ENCODE results near the gene P4HB.

P4HB gene

DNA sequence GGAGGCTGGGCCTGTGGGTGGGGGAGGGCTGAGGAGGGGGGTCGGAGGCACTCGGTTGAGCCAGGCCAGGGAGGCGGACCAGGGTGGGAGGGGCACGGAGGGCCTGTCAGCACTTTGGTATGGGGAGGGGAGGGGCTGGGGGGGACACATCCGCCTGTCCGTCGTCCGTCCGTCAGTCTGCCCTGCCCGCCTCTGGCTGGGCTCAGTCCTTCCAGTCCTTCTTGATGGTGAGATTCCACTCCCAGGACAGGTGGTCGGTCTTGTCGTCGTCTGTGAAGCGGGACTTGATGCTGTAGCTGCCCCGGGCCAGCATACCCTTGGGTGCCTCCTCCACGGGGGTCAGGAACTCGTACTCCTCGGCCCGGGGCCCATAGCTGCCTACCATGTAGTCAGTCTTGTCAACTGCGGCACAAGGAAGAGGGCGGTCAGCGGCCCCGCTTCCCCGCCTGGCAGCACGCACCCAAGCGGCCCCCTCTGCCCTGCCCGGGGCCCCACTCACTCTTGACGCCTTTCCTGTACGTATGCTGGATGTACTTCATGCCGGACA is 8.4 kb upstream of the P4HB start:
- DNase-seq (ENCODE audit: low read depth in 2 of 2), result peak; percentile 61 to 66

DNA sequence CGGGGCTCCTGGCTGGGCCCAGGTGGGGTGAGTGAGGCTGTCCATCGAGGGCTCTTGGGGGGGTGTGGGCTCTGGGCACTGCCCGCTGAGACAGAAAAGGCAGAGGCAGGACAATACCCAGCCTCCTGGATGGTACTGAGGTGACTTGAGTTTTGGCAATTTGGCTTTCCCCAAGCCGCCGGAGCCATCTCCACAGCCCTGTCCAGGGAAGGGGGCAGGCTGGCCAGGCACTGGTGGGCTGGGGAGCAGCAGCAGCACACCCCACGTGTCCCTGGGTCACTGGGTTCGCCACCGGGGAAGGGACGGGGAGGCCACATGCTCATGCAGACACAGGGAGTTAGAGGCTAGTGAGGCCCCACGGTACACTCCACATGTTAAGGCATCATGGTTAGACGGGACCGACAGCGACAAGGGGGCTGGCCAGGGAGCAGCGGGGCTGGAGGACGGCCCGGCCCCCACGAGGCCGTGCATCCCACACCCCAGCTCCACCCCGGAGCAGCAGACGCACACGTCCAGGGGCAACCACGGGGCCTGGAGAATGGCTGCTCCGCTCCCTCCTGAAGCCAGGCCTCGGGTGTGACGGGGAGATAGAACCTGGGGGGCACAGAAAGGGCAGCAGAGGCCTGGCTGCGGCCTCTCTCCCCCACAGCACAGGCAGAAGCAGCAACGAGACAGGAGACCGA is 7.8 kb upstream of the P4HB start:
- DNase-seq (ENCODE audit: low read depth in 2 of 2), result no peak

DNA sequence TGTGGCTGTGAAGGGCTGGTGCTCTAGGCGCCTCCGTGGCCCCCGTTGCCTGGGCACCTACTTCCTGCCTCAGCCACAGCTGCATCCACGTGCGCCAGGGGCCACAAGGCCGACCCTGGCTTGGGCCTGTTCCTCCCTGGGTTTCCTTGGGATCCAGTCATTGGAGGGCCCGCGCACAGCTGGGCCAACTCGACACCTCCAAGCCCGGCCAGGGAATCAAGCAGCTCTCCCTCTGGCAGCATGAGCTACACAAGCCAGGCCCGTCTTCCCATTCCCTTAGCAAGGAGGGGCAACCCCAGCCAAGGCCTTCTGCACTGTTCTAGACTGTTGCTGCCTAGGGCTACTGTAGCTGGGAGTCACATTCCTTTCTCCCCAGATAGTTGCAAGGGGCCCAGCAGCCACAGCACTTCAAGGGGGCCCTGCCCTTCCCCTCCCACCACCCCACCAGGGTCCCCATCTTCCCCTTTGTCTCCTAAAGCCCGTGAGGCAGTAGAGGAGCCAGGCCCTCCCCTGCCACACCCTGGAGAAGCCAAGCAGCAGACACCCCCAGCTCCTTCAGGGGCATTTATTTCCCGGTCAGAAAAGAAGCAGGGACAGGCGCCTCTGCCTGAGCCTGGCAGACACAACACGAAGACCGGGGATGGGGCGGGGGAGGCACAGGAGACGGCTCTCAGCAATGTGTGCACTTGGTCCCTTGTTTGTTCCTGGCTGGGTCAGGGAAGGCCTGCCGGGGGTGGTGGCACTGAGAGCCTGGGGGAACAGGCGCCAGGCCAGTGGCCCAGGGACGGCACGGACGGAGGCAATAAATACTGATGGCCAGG is 7.0 kb upstream of the P4HB start:
- DNase-seq (ENCODE audit: low read depth in 2 of 2), result no peak

DNA sequence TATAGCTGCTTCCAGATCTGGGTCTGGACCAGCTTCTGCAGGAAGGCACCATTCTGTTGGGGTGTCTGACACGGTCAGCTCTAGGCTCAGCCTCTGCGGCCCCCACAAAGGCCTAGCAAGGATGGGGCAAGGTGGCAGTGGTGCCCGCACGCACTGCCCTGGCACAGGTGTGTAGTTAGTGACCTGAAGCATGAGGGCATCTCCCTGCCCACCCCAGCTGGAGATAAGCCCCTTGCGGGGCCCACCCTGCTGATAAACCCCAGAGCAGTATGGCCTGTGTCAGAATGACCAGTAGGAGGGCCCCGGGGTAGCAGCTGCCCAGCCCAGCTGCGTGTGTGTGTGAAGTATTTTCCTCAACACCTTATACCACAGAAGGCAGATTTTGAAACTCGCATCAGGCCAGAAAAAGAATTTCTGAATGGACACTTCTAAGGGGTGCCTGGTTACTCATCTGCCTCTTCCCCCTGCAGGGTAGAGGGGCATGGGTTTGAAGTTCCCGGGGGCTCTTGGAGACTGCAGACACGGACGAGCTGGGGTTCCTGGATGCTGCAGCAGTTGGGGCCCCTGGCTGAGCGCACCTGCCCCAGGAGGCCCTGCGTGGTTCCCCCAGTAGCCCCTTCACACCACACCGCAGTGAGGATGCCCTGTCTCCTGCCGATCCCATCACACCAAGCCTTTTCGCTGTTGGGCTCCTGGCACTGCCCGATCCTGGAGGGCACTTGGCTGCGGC is 6.3 kb upstream of the P4HB start:
- DNase-seq (ENCODE audit: low read depth in 2 of 2), result no peak

DNA sequence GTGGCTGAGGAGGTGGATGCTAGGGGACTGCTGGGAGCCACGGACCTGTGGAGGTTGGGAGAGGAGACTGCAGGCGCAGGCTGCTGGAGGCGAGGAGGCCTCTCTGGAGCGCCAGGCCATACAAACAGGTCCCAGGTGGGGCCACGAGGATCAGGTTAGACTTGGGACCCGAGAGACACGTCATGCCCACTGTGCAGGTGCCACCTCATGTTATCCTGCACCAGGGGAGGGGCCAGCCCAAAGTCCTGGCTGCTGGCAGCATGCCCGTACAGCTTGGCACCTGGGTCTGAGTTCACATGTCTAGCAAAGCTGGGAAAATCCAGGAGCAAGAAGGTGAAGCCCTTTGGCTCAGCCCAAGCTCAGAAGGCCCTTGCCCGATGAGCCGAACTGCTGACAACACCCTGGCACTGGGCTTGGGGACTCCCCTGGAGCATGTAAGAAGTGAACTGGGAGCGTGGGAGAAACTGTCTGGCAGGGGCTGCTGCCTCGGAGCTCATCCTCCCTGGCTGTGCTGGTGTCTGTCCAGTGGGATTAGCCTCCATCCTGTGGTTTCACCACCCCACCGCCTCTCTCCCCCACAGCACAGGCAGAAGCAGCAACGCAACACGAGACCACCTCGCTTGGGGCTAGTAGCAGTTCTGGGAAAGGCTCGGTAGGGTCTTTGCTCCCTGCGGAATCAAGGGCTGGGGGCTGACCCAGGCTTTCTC is 5.6 kb upstream of the P4HB start:
- DNase-seq (ENCODE audit: low read depth in 2 of 2), result no peak

DNA sequence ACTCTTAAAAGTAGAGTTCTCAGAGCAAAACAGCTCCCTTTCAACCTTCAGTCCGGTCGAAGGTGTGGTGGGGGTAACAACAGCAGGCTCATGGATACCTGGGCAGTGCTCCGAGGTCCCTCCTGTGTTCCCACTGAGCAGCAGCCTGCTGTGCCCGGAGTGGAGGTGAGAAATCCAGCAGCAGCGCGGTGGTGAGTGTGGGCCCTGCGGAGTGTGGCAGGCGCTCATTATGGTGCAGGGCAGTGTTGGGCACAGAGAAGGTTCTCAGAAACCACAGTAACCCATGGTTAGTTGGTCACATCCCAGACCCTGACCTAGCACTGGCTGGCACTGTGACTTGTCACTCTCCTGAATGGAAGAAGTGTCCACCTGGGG is 5.0 kb upstream of the P4HB start:
- no peak for DNase-seq (ENCODE audit: low read depth in 2 of 2)

DNA sequence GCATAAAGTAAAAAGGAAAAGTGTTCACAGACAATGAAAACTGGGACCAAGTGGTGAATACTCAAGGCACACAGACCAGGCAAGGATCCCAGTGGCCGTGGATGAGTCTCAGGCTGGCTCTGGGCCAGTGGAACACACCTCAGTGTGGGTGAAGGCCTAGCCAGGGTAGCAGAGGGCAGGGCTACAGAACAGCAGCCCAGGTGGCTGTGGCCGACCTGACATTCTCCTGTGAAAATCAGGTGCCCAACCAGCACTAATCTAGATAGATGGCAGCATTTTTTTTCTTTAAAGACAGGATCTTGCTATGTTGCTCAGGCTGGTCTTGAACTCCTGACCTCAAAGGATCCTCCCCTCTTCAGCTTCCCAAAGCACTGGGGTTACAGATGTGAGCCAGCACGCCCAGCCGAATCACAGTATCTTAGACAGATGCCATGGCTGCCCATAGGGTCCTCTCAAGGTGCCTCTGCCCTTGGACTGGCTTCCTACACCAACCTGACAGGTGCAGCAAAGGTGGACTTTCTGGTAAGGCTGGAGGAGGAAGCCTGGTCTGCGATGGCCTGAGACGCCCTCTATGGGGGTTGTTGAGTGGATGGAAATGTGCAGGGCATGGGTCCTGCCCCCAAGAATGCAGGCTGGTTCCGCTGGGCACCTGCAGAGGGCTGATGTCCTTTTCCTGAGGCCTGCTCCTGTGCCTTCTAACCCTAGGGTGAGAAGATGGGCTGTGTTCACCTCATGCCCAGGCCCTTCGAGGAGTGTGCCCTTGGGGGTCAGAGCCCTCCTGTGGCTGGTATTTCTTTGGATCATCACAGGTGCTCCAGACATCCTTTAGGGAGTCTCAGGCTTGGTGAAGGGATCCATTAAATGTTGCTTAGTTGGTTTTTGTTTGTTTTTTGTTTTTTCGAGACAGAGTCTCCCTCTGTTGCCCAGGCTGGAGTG is 3.8 kb upstream of the P4HB start:
- no peak for DNase-seq (ENCODE audit: low read depth in 2 of 2)

DNA sequence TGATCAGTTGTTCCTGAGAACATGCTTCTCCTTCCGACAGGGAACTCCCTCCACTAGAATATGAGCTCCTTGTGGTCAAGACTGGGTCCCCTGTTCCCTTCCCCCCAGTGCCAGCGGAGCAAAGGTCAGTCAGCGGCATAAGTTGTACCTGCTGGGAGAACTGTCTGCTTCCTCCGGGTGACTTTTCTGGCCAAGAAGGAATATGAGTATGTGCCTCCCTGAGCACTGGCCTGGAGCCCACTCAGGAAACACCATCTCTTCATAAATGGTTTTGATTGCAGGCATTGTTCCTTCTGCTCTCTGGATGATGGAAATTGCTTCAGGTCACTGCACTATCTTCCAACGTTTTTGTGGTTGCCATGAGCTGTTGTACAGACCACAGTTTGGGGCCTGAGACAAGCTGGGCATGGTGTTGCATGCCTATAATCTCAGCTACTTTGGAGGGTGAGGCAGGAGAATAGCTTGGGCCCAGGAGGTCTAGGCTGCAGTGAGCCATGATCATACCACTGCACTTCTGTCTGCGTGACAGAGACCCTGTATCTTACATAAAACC is 2.9 kb upstream of the P4HB start:
- no peak for DNase-seq (ENCODE audit: low read depth in 2 of 2)

DNA sequence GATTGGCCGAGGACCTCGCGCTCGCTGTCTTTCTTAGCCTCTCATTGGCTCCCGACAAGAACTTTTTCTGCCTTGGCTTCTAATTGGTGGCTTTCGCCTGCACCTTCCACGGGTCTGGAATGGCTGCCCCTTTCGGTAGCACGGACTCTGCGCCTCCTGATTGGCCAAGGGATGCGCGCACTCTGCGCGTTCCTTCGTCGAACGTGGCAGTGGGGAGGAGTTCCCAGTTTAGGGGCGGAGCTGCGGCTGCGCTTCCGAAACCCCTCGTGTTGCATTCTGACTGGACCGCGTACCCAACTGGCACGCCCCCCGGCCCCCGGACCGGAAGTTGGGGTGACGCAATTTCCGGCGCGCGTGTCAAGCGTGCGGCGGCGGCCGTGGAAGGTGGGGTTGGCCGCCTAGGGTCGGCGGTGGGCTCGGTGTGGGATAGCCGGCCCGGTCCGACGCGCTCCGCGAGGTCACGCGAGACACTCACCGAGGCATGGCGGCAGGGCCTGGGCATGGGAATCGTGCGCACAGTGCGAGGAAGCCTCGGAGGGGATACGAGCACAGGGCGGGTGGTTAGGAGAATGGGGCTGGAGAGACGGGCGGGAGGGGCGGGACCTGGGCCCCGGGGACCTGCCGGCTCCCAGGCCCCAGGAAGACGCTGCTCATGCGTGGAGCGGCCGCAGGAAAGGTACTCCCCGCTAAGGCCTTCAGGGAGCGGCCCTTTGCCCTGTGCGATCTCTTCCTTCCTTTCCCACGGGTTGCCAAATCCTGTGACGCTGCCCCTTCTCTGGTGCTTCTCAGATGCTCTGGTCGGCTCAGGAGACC is 627 bp upstream of the P4HB start:
- peak; percentile 100 for DNase-seq (ENCODE audit: low read depth in 2 of 2)

DNA sequence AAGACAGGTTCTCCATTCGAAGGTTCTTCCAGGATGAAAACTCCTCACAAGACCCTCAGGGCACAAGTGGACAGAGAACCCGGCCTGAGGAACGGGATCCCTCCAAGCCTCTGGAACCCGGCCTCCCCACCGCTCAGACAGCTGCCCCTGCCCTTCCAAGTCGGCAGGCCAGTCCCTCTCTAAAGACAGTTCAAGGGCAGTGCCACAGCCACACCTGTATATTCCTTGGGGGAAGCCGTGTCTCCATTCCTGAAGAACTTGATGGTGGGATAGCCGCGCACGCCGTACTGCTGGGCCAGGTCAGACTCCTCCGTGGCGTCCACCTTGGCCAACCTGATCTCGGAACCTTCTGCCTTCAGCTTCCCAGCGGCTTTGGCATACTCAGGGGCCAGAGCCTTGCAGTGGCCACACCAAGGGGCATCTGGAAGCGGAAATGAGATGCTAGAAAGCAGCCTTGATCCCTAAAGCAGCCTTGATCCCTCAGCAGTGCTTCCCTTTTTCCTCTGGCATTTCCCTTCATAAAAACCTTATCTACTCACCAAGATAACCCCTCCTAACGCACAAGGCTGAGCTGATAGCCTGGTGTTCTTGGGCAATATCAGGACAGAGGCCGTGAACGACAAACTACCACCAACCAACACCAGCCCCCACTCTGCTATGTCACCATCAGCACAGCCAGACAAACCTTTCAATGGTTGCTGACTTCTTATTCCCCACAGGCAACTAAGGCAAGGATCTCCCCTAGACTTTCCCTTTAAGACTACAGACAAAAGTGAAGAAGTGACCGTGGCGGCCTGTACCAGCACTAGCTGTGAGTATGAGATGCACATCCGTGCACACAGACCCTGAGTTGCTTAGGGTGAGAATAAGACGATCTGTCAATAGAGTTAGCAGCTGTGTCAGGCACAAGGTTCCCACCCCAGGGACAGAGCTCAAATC is 1.1 kb downstream of the P4HB start:
- DNase-seq (ENCODE audit: low read depth in 2 of 2), result no peak

DNA sequence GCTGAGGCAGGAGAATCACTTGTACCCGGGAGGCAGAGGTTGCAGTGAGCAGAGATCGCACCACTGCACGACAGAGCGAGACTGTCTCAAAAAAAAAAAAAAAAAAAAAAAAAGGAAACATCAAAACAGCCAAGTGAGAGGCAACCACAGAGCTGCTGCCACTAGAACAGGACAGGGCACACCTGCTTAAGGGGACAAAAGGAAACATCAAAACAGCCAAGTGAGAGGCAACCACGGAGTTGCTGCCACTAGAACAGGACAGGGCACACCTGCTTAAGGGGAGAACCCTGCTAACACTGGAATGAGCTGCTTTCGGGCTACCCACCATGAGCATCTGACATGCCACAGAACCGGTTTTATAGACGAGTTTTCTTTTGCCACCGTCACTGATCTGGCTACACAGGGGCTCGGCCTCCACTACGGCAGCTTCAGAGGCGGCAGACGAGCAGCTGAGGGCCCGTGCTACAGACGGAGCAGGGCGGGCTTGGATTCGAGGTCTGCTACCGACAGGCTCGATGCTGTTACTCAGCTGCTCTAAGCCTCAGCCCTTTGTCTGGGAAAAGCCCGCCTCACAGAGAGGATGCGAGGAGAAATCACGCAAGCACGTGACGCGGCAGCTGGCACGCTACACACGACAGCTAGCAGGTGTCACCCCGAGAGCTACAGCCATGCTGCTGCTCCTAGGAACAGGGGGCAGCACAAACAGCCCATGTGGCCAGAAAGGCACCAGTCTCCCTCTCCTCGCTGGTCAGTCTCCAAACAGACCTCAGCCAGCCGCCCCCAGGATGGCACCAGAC is 2.0 kb downstream of the P4HB start:
- no peak for DNase-seq (ENCODE audit: low read depth in 2 of 2)

DNA sequence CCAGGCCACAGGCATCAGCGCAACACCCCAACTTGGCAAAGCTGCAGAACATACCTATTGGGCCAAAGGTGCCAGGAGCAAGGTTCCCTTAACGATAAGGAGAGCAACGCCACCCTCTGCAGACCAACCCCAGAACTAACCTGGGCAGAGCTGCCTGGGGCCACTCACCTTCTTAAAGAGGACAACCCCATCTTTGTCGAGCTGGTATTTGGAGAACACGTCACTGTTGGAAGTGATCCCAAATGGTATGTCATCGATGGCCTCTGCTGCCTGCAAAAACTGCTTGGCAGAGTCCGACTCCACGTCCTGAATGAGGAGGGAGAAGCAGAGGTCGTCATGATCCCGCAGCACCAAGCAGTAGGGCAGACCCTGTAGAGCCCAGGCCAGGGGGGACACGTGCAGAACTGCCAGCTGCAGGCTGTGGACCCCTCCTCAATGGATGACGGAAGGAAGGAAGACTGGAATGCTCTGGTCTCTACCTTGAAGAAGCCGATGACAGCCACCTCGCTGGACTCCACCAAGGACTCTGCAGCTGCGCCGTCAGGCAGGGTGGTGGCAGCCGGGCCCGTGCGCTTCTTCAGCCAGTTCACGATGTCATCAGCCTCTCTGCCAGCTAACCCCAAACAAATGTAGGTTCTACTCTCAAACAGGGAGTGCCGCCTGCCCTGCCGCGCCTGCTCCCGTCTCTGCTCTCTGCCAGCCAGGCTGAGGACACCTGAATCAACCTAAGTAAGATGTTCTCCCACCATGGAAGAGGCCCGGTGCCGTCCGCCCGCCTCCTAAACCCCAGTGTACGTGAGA is 5.2 kb downstream of the P4HB start:
- DNase-seq (ENCODE audit: low read depth in 2 of 2), result no peak

DNA sequence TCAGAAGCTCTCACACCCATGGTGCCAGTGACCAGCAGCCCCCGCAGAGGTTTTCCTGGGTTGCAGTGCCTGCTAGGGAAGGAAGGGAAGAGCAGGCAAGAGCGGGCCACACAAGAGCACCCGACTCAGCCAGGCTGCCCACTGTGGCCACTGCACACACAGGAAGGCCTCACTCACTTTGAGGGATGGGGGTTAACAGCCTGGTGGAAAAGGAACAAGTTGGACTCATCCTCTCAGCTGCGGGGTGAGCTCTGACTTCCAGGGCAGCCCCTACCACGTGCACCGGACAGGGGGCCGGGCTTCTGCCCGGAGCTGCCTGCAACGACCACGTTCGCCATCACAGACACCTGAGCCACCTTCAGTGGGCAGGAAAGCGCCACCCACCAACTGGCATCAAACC is 8.1 kb downstream of the P4HB start:
- DNase-seq (ENCODE audit: low read depth in 2 of 2), result no peak

DNA sequence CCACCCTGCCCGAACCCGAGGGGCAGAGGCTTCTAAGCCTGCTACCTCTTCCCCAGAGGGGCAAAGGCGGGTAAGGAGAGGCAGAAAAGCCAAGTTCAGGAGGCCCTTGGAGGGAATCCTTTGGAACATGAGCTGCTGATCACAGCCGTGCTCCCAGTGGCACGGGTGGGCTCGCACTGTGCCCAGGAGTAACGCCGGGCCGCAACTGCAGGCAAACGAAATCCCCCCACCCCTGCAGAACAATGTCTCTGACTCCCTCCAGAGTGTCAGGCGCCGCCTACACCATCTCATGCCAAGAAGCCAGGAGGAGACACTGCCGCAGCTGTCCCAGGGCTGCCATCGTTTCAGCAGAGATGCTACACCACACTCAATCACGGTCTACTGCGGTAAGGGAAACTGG is 8.9 kb downstream of the P4HB start:
- no peak for DNase-seq (ENCODE audit: low read depth in 2 of 2)

DNA sequence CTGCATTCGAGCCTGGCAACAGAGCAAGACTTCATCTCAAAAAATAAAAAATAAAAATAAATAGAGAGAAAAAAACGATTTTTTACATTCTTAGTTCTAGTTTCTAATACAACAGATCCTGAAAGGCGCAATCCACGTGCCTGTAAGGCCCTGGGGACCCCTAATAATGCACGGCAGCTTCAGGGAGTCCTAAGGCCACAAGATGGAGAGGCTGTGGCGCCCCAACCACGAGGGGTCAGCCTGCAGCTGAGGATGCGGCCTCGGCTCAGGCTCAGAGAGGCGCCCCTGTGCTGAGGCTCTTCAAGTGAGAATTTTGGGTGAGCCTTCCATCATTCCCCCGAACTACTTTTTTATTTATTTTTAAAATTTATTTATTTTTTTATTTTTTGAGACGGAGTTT is 10.9 kb downstream of the P4HB start:
- DNase-seq (ENCODE audit: low read depth in 2 of 2), result no peak

DNA sequence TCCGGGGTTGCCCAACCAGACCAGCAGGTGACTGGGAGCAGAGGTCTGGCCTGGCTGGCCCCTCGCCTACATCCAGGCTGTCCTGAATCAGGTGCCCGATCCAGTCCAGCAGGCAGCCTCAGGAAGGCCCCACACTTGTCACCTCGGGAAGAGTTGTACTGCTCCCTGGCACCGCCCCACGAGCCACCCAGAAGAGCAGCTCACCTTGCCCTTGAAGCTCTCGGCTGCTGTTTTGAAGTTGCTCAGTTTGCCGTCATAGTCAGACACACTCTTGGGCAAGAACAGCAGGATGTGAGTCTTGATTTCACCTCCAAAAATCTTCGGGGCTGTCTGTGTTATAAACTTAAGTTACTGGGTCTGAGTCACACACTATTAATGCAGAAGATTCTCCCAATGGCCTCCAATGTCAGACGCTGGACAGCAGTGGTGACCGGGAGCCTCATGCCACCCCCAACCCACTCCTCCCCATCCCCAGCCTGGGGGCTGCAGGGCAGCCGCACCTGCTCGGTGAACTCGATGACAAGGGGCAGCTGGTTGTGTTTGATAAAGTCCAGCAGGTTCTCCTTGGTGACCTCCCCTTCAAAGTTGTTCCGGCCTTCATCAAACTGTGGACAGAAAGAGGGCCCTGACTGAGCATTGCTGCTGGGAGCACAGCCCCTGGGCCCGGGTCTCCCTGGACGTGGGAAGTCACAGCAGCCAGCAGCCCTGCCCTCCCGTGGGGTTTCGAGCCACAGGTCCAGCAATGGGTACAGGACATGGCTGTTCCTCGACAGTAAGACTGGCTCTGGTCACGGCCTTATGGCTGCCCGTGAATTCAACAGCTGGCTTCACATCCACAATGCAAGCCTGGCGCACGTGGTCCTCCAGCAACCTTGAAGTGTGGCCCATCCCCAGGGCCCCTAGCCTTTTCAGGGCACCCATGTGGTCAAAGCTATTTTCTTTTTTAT is 13.3 kb downstream of the P4HB start:
- no peak for DNase-seq (ENCODE audit: low read depth in 2 of 2)

All from fibroblast of skin of left quadriceps (primary cell).